Activated gamma-delta T cell treated with Interleukin-2 at 50 U/mL for 16 hours (primary cell): ENCODE measurements around the gene FCRL6.

Experiments
- DNase-seq: peaks from one replicate; pipeline ENCODE4 v3.0.0-alpha.2; 2020

The FCRL6 gene

GRCh38 chr1:159800177-159800930 lies 1.8 kb upstream of the FCRL6 start:
- peak; percentile 48 for DNase-seq

GRCh38 chr1:159803956-159804689 lies 2.0 kb downstream of the FCRL6 start:
- DNase-seq = no peak

DNA sequence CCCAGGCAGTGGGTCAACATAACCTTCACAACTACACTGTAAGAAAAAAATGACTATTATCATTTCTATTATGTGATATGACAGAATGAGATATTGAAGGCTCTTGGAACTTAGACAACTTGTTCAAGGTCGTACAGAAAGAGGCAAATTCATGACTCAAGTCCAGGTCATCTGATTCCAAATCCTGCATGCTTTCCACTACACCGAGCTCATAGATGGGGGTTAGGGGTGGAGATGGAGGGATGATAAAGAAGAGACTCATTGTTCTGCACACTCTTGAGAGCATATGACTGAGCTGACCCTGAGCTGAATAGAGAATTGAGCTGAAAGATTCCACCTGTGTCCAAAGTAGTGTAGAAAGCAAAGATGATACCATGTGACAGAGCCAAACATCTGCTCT lies 2.8 kb downstream of the FCRL6 start:
- no peak for DNase-seq

DNA sequence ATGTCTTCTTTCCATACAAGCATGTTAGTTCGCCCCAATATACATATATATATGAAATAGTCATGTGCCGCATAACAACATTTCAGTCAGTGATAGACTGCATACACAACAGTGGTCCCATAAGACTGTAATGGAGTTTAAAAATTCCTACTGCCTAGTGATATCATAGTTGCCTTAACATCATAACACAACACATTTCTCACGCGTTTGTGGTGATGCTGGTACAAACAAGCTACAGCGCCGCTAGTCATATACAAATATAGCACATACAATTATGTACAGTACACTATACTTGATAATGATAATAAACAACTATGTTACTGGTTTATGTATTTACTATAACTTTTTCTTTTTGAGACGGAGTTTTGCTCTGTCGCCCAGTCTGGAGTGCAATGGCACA lies 13.8 kb downstream of the FCRL6 start:
- DNase-seq = no peak

- DNase-seq = no peak
Observed at GRCh38 chr1:159817276-159818041, 15.3 kb downstream of the FCRL6 start.

- no peak for DNase-seq
Observed at GRCh38 chr1:159821171-159821867, 19.2 kb downstream of the FCRL6 start.

- no peak for DNase-seq
Observed at GRCh38 chr1:159823406-159823805, 21.2 kb downstream of the FCRL6 start.

DNA sequence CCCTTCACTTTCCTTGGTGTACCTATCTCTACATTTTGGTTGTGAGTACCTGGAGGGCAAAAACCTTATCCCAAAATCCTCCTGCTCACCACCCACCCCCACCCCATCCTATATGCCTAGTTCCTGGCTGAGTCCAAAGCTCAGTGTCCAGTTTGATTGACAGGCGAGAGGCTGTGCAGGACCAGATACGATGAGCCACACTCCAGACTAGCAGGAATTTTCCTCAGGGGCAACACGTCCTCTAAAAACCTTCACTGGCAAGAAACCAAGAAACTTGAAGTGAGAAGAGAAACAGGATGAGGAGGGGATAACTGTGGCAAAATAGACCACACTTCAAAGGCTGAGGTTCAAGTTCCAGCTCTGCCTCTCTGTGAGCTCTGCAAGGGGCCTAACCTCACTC lies 23.4 kb downstream of the FCRL6 start:
- no peak for DNase-seq

DNA sequence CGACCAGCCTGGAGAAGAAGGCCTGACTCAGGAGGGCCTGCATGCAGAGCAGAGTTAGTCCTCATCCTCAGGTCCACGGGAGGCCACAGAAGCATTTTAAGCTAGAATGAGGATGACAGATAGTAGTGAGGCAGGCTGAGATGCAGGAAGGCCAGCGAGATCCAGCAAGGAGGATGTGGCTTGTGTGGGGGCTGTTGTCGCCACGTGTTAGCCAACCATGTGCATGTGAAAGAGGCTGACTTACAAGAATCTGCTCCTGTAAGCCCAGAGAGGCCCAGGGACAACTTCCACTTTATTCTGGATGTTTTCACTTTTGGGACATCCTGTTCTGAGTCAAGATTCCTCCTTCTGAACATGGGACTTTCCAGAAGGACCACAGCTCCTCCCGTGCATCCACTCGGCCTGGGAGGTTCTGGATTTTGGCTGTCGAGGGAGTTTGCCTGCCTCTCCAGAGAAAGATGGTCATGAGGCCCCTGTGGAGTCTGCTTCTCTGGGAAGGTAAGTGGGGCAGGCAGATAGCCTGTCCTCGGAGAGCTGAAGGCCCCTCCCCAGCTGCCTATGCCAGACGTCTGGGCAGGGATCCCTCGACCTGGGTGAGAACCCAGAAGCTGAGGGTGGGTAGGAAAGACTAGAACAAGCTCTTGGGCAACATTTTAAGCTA lies 24.4 kb downstream of the FCRL6 start, which contains the start of gene SLAMF8:
SLAMF8 (plus strand) TSS at position 433 of the 661 bp plus-strand sequence; CDS start at position 459, 26 bp downstream.
- DNase-seq = peak; percentile 68

- DNase-seq = no peak
Observed at GRCh38 chr1:159827102-159827490, 24.9 kb downstream of the FCRL6 start.

DNA sequence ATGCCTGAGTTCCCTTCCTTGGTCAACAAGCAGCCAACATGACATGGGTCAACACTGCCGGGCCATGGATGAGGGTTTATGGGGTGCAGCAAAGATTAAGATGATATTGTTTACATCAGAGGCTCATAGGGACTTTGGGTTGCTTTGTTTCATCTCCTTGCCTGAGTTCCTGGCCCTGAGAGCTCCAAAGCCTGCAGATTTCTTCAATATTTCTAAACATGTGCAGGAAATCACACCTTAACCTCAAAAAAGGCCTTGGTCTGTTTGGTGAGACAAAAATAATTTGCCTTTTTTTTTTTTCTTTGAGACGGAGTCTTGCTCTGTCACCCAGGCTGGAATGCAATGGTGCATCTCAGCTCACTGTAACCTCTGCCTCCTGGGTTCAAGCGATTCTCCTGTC lies 25.4 kb downstream of the FCRL6 start:
- no peak for DNase-seq

GRCh38 chr1:159828176-159828575 lies 26.0 kb downstream of the FCRL6 start:
- no peak for DNase-seq

DNA sequence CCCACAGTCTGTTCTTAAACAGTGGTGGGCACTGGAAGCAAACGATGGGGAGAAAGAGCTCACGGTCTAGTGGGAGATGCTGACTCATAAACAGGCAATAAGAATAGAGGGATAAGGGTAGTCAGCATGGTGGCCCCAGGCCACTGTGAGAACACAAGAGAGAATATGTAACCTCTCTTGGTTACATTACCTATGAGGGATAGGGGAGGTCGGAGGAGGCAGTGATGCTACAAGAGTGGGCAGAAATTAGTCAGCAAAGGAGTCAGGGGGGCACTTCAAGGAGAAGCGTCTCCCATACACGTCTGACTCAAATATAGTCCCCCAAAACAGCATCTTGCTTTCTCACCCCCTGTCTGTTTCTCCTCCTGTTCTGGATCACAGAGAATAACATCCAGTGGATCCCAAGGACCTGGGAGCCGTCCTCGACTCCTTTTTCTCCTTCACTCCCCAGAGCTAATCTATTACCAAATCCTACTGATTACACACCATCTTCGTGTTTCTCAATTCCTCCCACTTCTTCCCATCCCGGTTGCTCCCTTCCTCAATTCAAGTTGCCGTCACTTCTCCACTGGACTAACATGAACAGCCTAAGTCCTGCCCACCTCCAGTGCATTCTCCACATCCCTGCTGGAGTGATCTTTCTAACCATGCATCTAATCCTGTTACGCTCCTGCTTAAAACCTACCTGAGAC lies 26.6 kb downstream of the FCRL6 start:
- no peak for DNase-seq

DNA sequence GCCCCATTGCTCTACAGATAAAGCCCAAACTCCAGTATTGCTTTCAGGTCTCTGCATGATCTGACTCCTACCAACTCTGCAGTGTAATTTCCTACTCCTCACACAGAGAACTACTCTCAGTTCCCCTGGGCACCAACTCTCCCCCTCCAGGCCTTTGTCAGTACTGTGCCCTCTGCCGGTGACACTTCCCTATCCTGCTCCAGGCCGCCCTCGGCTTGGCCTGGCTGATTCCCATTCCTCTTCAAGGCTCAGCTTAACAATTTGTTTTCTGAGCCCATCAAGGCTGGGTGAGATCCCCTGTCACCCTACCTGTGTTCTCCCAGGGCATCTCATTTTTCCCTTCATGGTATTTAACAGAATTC lies 27.1 kb downstream of the FCRL6 start:
- DNase-seq = no peak

DNA sequence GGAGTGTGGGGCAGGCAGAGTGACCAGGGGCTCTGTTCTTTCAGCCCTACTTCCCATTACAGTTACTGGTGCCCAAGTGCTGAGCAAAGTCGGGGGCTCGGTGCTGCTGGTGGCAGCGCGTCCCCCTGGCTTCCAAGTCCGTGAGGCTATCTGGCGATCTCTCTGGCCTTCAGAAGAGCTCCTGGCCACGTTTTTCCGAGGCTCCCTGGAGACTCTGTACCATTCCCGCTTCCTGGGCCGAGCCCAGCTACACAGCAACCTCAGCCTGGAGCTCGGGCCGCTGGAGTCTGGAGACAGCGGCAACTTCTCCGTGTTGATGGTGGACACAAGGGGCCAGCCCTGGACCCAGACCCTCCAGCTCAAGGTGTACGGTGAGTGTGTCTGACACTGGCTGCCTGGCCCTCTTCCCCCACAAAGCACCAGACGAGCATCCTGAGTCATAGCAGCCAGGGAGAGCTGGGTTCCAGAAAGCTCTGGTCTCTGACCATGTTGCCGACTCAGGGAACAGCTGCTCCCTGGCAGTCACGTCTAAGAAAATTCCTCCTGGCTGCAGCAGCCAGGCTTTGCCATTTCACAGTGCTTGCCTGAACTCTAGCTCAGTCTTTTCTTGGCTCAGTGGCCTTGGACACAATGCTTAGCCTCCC lies 27.8 kb downstream of the FCRL6 start:
- DNase-seq = no peak

DNA sequence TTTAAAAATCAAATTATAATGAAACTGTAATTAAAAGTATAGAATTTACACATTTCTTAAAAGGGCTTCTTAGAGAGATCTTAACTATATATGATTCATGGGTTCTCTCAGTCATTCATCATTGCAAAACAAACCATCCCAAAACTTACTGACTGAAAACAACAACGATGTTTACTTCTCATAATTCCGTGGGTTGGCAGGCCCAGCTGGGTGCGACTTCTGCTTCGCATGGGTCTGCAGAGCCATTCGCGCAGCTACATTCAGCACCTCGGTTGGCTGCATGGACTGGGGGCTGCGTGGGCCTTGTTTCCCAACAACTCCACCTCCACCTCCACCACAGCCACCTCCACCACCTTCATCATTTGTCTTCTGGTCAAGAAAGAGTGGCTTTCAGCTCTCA lies 28.6 kb downstream of the FCRL6 start:
- no peak for DNase-seq

- DNase-seq = no peak
Observed at GRCh38 chr1:159831412-159832141, 29.4 kb downstream of the FCRL6 start.

- DNase-seq = no peak
Observed at GRCh38 chr1:159832309-159832708, 30.1 kb downstream of the FCRL6 start.

GRCh38 chr1:159835356-159835755 lies 33.2 kb downstream of the FCRL6 start:
- DNase-seq = no peak

DNA sequence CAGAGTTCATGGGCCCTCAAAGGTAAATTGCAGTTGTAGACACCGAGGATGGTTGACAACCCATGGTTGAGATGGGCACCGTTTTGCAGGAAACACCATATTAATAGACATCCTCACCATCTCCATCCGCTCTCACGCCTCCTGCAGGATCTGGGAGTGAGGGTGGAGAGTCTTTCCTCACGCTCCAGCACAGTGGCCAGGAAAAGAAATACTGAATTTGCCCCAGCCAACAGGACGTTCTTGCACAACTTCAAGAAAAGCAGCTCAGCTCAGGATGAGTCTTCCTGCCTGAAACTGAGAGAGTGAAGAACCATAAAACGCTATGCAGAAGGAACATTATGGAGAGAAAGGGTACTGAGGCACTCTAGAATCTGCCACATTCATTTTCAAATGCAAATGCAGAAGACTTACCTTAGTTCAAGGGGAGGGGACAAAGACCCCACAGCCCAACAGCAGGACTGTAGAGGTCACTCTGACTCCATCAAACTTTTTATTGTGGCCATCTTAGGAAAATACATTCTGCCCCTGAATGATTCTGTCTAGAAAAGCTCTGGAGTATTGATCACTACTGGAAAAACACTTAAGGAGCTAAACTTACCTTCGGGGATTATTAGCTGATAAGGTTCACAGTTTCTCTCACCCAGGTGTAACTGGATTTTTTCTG lies 33.8 kb downstream of the FCRL6 start:
- DNase-seq = no peak
